Tibial nerve (tissue), 4 donors: ENCODE data around the gene CAPN13.

ENCODE experiments used
- CTCF ChIP-seq, 5 experiments: fragments of 200-600 bp in 3 of 5; fragments of 450-650 bp in 2 of 5; sonication (generic) in 3 of 5; IDR thresholded peaks; one replicate each; pipeline ENCODE4 v1.5.1; 2016 to 2019; ENCODE audit warnings: antibody characterized with exemption in 5 of 5, mild to moderate bottlenecking in 3 of 5, moderate library complexity in 2 of 5
- EP300 ChIP-seq, 2 donors: sonication (generic); formaldehyde crosslinking; IDR thresholded peaks; one replicate each; pipeline ENCODE4 v1.6.1; 2017; ENCODE audit warnings: antibody characterized with exemption in 2 of 2, mild to moderate bottlenecking in 1 of 2
- POLR2A ChIP-seq, 2 donors: fragments of 450-650 bp; IDR thresholded peaks; one replicate each; pipeline ENCODE4 v1.6.1; 2017; ENCODE audit warnings: antibody characterized with exemption in 2 of 2, mild to moderate bottlenecking in 2 of 2, moderate library complexity in 2 of 2

GRCh38 chr2:30684996-30685395, 122.2 kb downstream of the CAPN13 start:
- TF ChIP-seq CTCF (IDR thresholded peaks at IDR 0.05) = no peak
- TF ChIP-seq EP300 (IDR thresholded peaks at IDR 0.05) = no peak
- TF ChIP-seq POLR2A (IDR thresholded peaks at IDR 0.05) = no peak
